ENCODE measurements around the gene WDR45B.

- no peak for TF ChIP-seq CTCF (IDR thresholded peaks at IDR 0.05)
- TF ChIP-seq POLR2A (IDR thresholded peaks at IDR 0.05) = no peak
- no peak for TF ChIP-seq POLR2AphosphoS5 (IDR thresholded peaks at IDR 0.05)
Observed at GRCh38 chr17:82601447-82602000, 46.7 kb downstream of the WDR45B start.

All from prostate gland (tissue), 2 donors.